Neural cell (in vitro differentiated cells): ENCODE data around the gene BSCL2. TPM values are rescaled to one million over a fixed set of nuclear protein-coding genes. Genes with fewer than 3 reads are reported as not detected.
A peak's percentile ranks its signal among the peaks of the same experiment; 100 is the strongest.

Experiments used
- H2AFZ ChIP-seq: fragments of 200-600, 300-800 bp; sonication (generic), shearing (Covaris generic); 2 replicates; pipeline ENCODE4 v1.6.0; 2014; ENCODE audit warnings: low read depth, mild to moderate bottlenecking, antibody characterized with exemption, low read length, moderate library complexity
- H3F3A ChIP-seq: fragments of 200-600 bp; shearing (Covaris generic); 2 replicates; pipeline ENCODE4 v1.6.1; 2016; ENCODE audit warnings: mild to moderate bottlenecking, moderate library complexity, mixed read lengths, antibody characterized with exemption, low read length; ENCODE audit not compliant: insufficient read depth, poor library complexity, severe bottlenecking
- H3K27ac ChIP-seq: fragments of 200-600, 300-800 bp; sonication (generic), shearing (Covaris generic); 2 replicates; pipeline ENCODE4 v1.5.1; 2014; ENCODE audit warnings: mild to moderate bottlenecking, low read length, moderate library complexity
- H3K27me3 ChIP-seq: fragments of 300-800, 200-600 bp; sonication (generic), shearing (Covaris generic); 2 replicates; pipeline ENCODE4 v1.6.0; 2014; ENCODE audit warnings: mild to moderate bottlenecking, low read depth, low read length, moderate library complexity; ENCODE audit not compliant: insufficient read depth
- H3K36me3 ChIP-seq: fragments of 300-800, 200-600 bp; sonication (generic), shearing (Covaris generic); 2 replicates; pipeline ENCODE4 v1.5.1; 2014; ENCODE audit warnings: mild to moderate bottlenecking, antibody characterized with exemption, low read length, moderate library complexity; ENCODE audit not compliant: insufficient read depth
- H3K4me2 ChIP-seq: fragments of 300-800, 200-600 bp; sonication (generic), shearing (Covaris generic); 2 replicates; pipeline ENCODE4 v1.6.0; 2014; ENCODE audit warnings: mild to moderate bottlenecking, low read length
- H3K4me3 ChIP-seq: fragments of 300-800, 200-600 bp; sonication (generic), shearing (Covaris generic); 2 replicates; pipeline ENCODE4 v1.5.1; 2014; ENCODE audit warnings: mild to moderate bottlenecking, low read length, moderate library complexity
- H3K79me2 ChIP-seq: fragments of 200-600 bp; shearing (Covaris generic); replicated peaks from 2 replicates; pipeline ENCODE4 v1.6.0; 2014; ENCODE audit warnings: mild to moderate bottlenecking, low read length, moderate library complexity; ENCODE audit not compliant: insufficient read depth
- H3K9ac ChIP-seq: fragments of 300-800, 200-600 bp; sonication (generic), shearing (Covaris generic); 2 replicates; pipeline ENCODE4 v1.6.1; 2016; ENCODE audit warnings: mild to moderate bottlenecking, low read length, mixed read lengths
- H3K9me2 ChIP-seq: fragments of 200-600 bp; shearing (Covaris generic); 2 replicates; pipeline ENCODE4 v1.6.1; 2016; ENCODE audit warnings: mild to moderate bottlenecking, low read length, mixed read lengths; ENCODE audit not compliant: insufficient read depth
- H3K9me3 ChIP-seq: fragments of 200-600, 300-800 bp; sonication (generic), shearing (Covaris generic); 2 replicates; pipeline ENCODE4 v1.6.1; 2016; ENCODE audit warnings: mild to moderate bottlenecking, mixed run types, low read length, moderate library complexity, mixed read lengths
- H4K20me1 ChIP-seq: fragments of 200-600 bp; shearing (Covaris generic); 2 replicates; pipeline ENCODE4 v1.6.1; 2016; ENCODE audit warnings: mild to moderate bottlenecking, mixed run types; ENCODE audit not compliant: insufficient read depth
- EP300 ChIP-seq: fragments of 450-650 bp; conservative IDR thresholded peaks from 2 replicates; pipeline ENCODE4 v1.6.1; 2014; ENCODE audit warnings: antibody characterized with exemption, mild to moderate bottlenecking, moderate library complexity; ENCODE audit not compliant: poor library complexity, severe bottlenecking
- EZH2 ChIP-seq: fragments of 200-600, 300-800 bp; shearing (Covaris generic), sonication (generic); IDR thresholded peaks from 2 replicates; pipeline ENCODE4 v1.6.1; 2014; ENCODE audit warnings: antibody characterized with exemption, low read length, borderline replicate concordance, mild to moderate bottlenecking; ENCODE audit not compliant: insufficient read depth, poor library complexity, severe bottlenecking
- MXI1 ChIP-seq: fragments of 450-650 bp; conservative IDR thresholded peaks from 2 replicates; pipeline ENCODE4 v1.6.1; 2014; ENCODE audit warnings: antibody characterized with exemption, mild to moderate bottlenecking; ENCODE audit not compliant: poor library complexity, severe bottlenecking
- POLR2AphosphoS5 ChIP-seq: IDR thresholded peaks from 2 replicates; pipeline ENCODE4 v1.6.1; 2012
- RAD21 ChIP-seq: fragments of 450-650 bp; conservative IDR thresholded peaks from 2 replicates; pipeline ENCODE4 v1.6.1; 2014; ENCODE audit warnings: antibody characterized with exemption, mild to moderate bottlenecking, moderate library complexity
- SMC3 ChIP-seq: fragments of 450-650 bp; conservative IDR thresholded peaks from 2 replicates; pipeline ENCODE4 v1.6.1; 2014; ENCODE audit warnings: antibody characterized with exemption, mild to moderate bottlenecking, moderate library complexity; ENCODE audit not compliant: poor library complexity
- TAF1 ChIP-seq: IDR thresholded peaks from 2 replicates; pipeline ENCODE4 v1.6.1; 2012; ENCODE audit warnings: low read depth
- polyA plus RNA-seq: library from polyadenylated mRNA; depleted of rRNA; stranded (reverse); fragments of >200 nt; gene quantifications from 2 replicates; pipeline ENCODE4 v1.2.3, GENCODE V29; 2014
- TF ChIP-seq, protein P1 (sequence below): IDR thresholded peaks from 2 replicates; pipeline ENCODE4 v1.6.1; 2012; ENCODE audit warnings: borderline replicate concordance
- TF ChIP-seq, protein P2 (sequence below): fragments of 450-650 bp; IDR thresholded peaks from 2 replicates; pipeline ENCODE4 v1.5.1; 2014; ENCODE audit warnings: antibody characterized with exemption, mild to moderate bottlenecking, moderate library complexity; ENCODE audit not compliant: poor library complexity, severe bottlenecking

BSCL2 gene
- polyA plus RNA-seq, 1 donor from 2014 or later = 304 TPM

DNA sequence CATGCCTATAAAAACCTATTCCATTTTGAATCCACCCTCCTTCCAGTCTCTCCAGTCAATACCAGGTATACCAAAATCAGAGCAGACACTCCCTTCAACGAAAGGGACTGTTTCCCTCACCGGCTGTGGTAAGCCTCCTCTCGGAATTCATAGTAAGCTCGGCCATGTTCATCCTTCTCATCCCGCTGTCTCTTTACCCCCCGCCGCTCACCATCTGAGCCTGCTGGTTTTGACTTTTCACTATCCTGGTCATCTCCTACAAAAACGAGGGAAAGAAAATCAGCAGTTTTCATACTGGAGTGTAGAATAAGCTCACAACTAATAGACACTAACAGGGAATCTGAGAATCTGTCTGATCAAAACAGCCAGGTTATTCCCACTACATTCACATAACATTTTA is 16.9 kb upstream of the BSCL2 start:
- no peaks in the 10 kb centered on the region for H3K27me3 ChIP-seq
- H3F3A ChIP-seq = peaks cover 5% of the 10 kb centered on the region
- H4K20me1 ChIP-seq = peaks cover 3% of the 10 kb centered on the region
- TF ChIP-seq RAD21 (no peak), MXI1 (no peak), TAF1 (no peak), EZH2 (no peak)
- no peak overlapping the region for H2AFZ ChIP-seq
- peak overlapping the region; percentile 83 for H3K4me3 ChIP-seq
- H3K9me2 ChIP-seq = no peaks in the 10 kb centered on the region
- H3K9ac ChIP-seq = peak overlapping the region; percentile 45
- H3K4me2 ChIP-seq = peak overlapping the region; percentile 99
- H3K9me3 ChIP-seq = no peaks in the 10 kb centered on the region
- H3K36me3 ChIP-seq = peaks cover 30% of the 10 kb centered on the region
- H3K79me2 ChIP-seq = peaks cover 57% of the 10 kb centered on the region
- H3K27ac ChIP-seq = no peak overlapping the region

GRCh38 chr11:62721994-62722393 is 14.8 kb upstream of the BSCL2 start:
- peaks cover 3% of the 10 kb centered on the region for H4K20me1 ChIP-seq
- no peak overlapping the region for H3K4me2 ChIP-seq
- no peak overlapping the region for H2AFZ ChIP-seq
- peaks cover 30% of the 10 kb centered on the region for H3K36me3 ChIP-seq
- no peaks in the 10 kb centered on the region for H3K9me2 ChIP-seq
- H3F3A ChIP-seq = peaks cover 5% of the 10 kb centered on the region
- no peak overlapping the region for H3K27ac ChIP-seq
- peaks cover 57% of the 10 kb centered on the region for H3K79me2 ChIP-seq
- H3K9ac ChIP-seq = no peak overlapping the region
- no peaks in the 10 kb centered on the region for H3K27me3 ChIP-seq
- no peaks in the 10 kb centered on the region for H3K9me3 ChIP-seq
- TF ChIP-seq RAD21 = no peak
- TF ChIP-seq SMC3 = no peak
- no peak for TF ChIP-seq EP300
- TF ChIP-seq, protein P1, sequence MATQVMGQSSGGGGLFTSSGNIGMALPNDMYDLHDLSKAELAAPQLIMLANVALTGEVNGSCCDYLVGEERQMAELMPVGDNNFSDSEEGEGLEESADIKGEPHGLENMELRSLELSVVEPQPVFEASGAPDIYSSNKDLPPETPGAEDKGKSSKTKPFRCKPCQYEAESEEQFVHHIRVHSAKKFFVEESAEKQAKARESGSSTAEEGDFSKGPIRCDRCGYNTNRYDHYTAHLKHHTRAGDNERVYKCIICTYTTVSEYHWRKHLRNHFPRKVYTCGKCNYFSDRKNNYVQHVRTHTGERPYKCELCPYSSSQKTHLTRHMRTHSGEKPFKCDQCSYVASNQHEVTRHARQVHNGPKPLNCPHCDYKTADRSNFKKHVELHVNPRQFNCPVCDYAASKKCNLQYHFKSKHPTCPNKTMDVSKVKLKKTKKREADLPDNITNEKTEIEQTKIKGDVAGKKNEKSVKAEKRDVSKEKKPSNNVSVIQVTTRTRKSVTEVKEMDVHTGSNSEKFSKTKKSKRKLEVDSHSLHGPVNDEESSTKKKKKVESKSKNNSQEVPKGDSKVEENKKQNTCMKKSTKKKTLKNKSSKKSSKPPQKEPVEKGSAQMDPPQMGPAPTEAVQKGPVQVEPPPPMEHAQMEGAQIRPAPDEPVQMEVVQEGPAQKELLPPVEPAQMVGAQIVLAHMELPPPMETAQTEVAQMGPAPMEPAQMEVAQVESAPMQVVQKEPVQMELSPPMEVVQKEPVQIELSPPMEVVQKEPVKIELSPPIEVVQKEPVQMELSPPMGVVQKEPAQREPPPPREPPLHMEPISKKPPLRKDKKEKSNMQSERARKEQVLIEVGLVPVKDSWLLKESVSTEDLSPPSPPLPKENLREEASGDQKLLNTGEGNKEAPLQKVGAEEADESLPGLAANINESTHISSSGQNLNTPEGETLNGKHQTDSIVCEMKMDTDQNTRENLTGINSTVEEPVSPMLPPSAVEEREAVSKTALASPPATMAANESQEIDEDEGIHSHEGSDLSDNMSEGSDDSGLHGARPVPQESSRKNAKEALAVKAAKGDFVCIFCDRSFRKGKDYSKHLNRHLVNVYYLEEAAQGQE = no peak
- no peak for TF ChIP-seq EZH2
- no peak for TF ChIP-seq TAF1
- no peak for TF ChIP-seq POLR2AphosphoS5
- no peak for TF ChIP-seq MXI1
- TF ChIP-seq, protein P2, sequence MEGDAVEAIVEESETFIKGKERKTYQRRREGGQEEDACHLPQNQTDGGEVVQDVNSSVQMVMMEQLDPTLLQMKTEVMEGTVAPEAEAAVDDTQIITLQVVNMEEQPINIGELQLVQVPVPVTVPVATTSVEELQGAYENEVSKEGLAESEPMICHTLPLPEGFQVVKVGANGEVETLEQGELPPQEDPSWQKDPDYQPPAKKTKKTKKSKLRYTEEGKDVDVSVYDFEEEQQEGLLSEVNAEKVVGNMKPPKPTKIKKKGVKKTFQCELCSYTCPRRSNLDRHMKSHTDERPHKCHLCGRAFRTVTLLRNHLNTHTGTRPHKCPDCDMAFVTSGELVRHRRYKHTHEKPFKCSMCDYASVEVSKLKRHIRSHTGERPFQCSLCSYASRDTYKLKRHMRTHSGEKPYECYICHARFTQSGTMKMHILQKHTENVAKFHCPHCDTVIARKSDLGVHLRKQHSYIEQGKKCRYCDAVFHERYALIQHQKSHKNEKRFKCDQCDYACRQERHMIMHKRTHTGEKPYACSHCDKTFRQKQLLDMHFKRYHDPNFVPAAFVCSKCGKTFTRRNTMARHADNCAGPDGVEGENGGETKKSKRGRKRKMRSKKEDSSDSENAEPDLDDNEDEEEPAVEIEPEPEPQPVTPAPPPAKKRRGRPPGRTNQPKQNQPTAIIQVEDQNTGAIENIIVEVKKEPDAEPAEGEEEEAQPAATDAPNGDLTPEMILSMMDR = no peak
- H3K4me3 ChIP-seq = no peak overlapping the region
